Endothelial cell (in vitro differentiated cells): ENCODE results near the gene OGN. TPM values are rescaled to one million over a fixed set of nuclear protein-coding genes. Genes with fewer than 3 reads are reported as not detected.

ENCODE experiments used
- DNase-seq: peaks from one replicate; pipeline ENCODE4 v3.0.0; 2021; ENCODE audit warnings: low spot score
- H3K27ac Mint-ChIP-seq: one replicate; pipeline ENCODE4 v1.8.0; 2021; ENCODE audit warnings: mixed read lengths, inconsistent platforms; ENCODE audit not compliant: unreplicated experiment
- H3K27me3 Mint-ChIP-seq: one replicate; pipeline ENCODE4 v1.8.0; 2021; ENCODE audit warnings: mild to moderate bottlenecking, moderate library complexity, mixed read lengths, inconsistent platforms; ENCODE audit not compliant: unreplicated experiment
- H3K36me3 Mint-ChIP-seq: one replicate; pipeline ENCODE4 v1.8.0; 2021; ENCODE audit warnings: mild to moderate bottlenecking, low read depth, mixed read lengths, inconsistent platforms; ENCODE audit not compliant: unreplicated experiment
- H3K4me1 Mint-ChIP-seq: one replicate; pipeline ENCODE4 v1.8.0; 2021; ENCODE audit warnings: mild to moderate bottlenecking, mixed read lengths, inconsistent platforms; ENCODE audit not compliant: unreplicated experiment
- H3K4me3 Mint-ChIP-seq: one replicate; pipeline ENCODE4 v1.8.0; 2021; ENCODE audit warnings: mild to moderate bottlenecking, mixed read lengths, inconsistent platforms; ENCODE audit not compliant: unreplicated experiment
- H3K9me3 Mint-ChIP-seq: one replicate; pipeline ENCODE4 v1.8.0; 2021; ENCODE audit warnings: mixed read lengths, inconsistent platforms; ENCODE audit not compliant: unreplicated experiment
- CTCF ChIP-seq: fragments of 200-600 bp; sonication (generic); IDR thresholded peaks from one replicate; pipeline ENCODE4 v1.5.0; 2021; ENCODE audit warnings: antibody characterized with exemption; ENCODE audit not compliant: unreplicated experiment
- total RNA-seq: library from RNA; stranded (reverse); fragmentation: NEBNext Ultra II Directional; extraction: Animal tissue kit (Norgen Biotek cat#: 25700); gene quantifications from one replicate; pipeline ENCODE4 v1.2.1, GENCODE V29; 2021; ENCODE audit not compliant: unreplicated experiment

OGN gene
- total RNA-seq, 1 donor from 2014 or later = not detected

GRCh38 chr9:92353051-92353450 lies 51.3 kb downstream of the OGN start:
- Mint-ChIP-seq H3K27ac (no peak overlapping the region), H3K4me1 (no peaks in the 10 kb centered on the region), H3K4me3 (no peak overlapping the region), H3K36me3 (peaks cover 14% of the 10 kb centered on the region), H3K9me3 (no peaks in the 10 kb centered on the region), H3K27me3 (no peaks in the 10 kb centered on the region)
- no peak for DNase-seq
- TF ChIP-seq CTCF = no peak

GRCh38 chr9:92350740-92351133 lies 53.6 kb downstream of the OGN start:
- Mint-ChIP-seq H3K4me1 (no peaks in the 10 kb centered on the region), H3K4me3 (no peak overlapping the region), H3K27me3 (no peaks in the 10 kb centered on the region), H3K9me3 (no peaks in the 10 kb centered on the region), H3K27ac (no peak overlapping the region), H3K36me3 (peaks cover 14% of the 10 kb centered on the region)
- TF ChIP-seq CTCF = no peak
- DNase-seq = no peak

GRCh38 chr9:92349771-92350739 lies 54.3 kb downstream of the OGN start:
- no peaks in the 10 kb centered on the region for H3K4me1 Mint-ChIP-seq
- no peak for TF ChIP-seq CTCF
- H3K36me3 Mint-ChIP-seq = peaks cover 14% of the 10 kb centered on the region
- no peaks in the 10 kb centered on the region for H3K27me3 Mint-ChIP-seq
- no peak overlapping the region for H3K4me3 Mint-ChIP-seq
- no peak overlapping the region for H3K27ac Mint-ChIP-seq
- no peak for DNase-seq
- H3K9me3 Mint-ChIP-seq = no peaks in the 10 kb centered on the region

GRCh38 chr9:92345582-92345981 lies 58.8 kb downstream of the OGN start:
- no peaks in the 10 kb centered on the region for H3K27me3 Mint-ChIP-seq
- no peak overlapping the region for H3K27ac Mint-ChIP-seq
- no peak for DNase-seq
- no peak overlapping the region for H3K4me3 Mint-ChIP-seq
- TF ChIP-seq CTCF = no peak
- H3K4me1 Mint-ChIP-seq = no peaks in the 10 kb centered on the region
- H3K36me3 Mint-ChIP-seq = peaks cover 3% of the 10 kb centered on the region
- H3K9me3 Mint-ChIP-seq = no peaks in the 10 kb centered on the region

- no peak for DNase-seq
- no peak overlapping the region for H3K27ac Mint-ChIP-seq
Observed at GRCh38 chr9:92342825-92343488, 61.4 kb downstream of the OGN start.

More at GRCh38 chr9:92342825-92343488, 61.4 kb downstream of the OGN start:
- H3K9me3 Mint-ChIP-seq = no peaks in the 10 kb centered on the region
- no peaks in the 10 kb centered on the region for H3K4me1 Mint-ChIP-seq
- TF ChIP-seq CTCF = no peak
- peaks cover 8% of the 10 kb centered on the region for H3K36me3 Mint-ChIP-seq
- no peaks in the 10 kb centered on the region for H3K27me3 Mint-ChIP-seq
- no peak overlapping the region for H3K4me3 Mint-ChIP-seq
